OCI-LY3 (cell line): ENCODE data around the gene CCDC152.

Experiments
- H2AFZ ChIP-seq: fragments of 200-600, 300-600 bp; shearing (Covaris generic); 2 replicates; pipeline ENCODE4 v1.6.0; 2014; ENCODE audit warnings: antibody characterized with exemption, low read depth, low read length
- H3K27ac ChIP-seq: fragments of 200-600, 300-600 bp; sonication (generic); 2 replicates; pipeline ENCODE4 v1.5.1; 2014; ENCODE audit warnings: mild to moderate bottlenecking, low read length, moderate library complexity, mixed read lengths
- H3K27me3 ChIP-seq: fragments of 200-600, 300-600 bp; sonication (generic); 2 replicates; pipeline ENCODE4 v1.6.1; 2014; ENCODE audit warnings: low read depth, low read length, mixed read lengths
- H3K36me3 ChIP-seq: fragments of 200-600, 300-600 bp; sonication (generic); replicated peaks from 2 replicates; pipeline ENCODE3; 2014; ENCODE audit warnings: low read depth, low read length, mixed read lengths
- H3K4me1 ChIP-seq: fragments of 300-600, 200-600 bp; sonication (generic); 2 replicates; pipeline ENCODE4 v1.6.1; 2014; ENCODE audit warnings: low read length, mixed read lengths
- H3K4me2 ChIP-seq: fragments of 200-600, 300-600 bp; sonication (generic); 2 replicates; pipeline ENCODE4 v1.6.1; 2014; ENCODE audit warnings: low read length, mixed read lengths
- H3K4me3 ChIP-seq: fragments of 300-600, 200-600 bp; sonication (generic); 2 replicates; pipeline ENCODE4 v1.5.1; 2014; ENCODE audit warnings: antibody characterized with exemption, mild to moderate bottlenecking, low read length, moderate library complexity
- H3K79me2 ChIP-seq: fragments of 300-600, 200-600 bp; shearing (Covaris generic); 2 replicates; pipeline ENCODE4 v1.6.1; 2014; ENCODE audit warnings: mild to moderate bottlenecking, low read length, mixed read lengths
- H3K9ac ChIP-seq: fragments of 300-600, 200-600 bp; shearing (Covaris generic); 2 replicates; pipeline ENCODE4 v1.6.0; 2014; ENCODE audit warnings: mild to moderate bottlenecking, low read length, moderate library complexity
- H3K9me3 ChIP-seq: fragments of 200-600, 300-600 bp; shearing (Covaris generic); 2 replicates; pipeline ENCODE4 v1.6.1; 2014; ENCODE audit warnings: low read length, mixed read lengths; ENCODE audit not compliant: insufficient read depth
- H4K20me1 ChIP-seq: fragments of 200-600, 300-600 bp; sonication (generic); 2 replicates; pipeline ENCODE4 v1.6.1; 2016; ENCODE audit warnings: low read length, mixed read lengths; ENCODE audit not compliant: insufficient read depth
- CTCF ChIP-seq: fragments of 200-600, 300-600 bp; sonication (generic); IDR thresholded peaks from 2 replicates; pipeline ENCODE4 v1.5.1; 2014; ENCODE audit warnings: antibody characterized with exemption, low read length, low read depth
- EZH2phosphoT487 ChIP-seq: fragments of 200-600 bp; shearing (Covaris generic); IDR thresholded peaks from 2 replicates; pipeline ENCODE4 v1.6.1; 2018; ENCODE audit warnings: antibody characterized with exemption, mixed run types, low read depth

Gene CCDC152

GRCh38 chr5:42799668-42800114 is 43.1 kb downstream of the CCDC152 start:
- no peaks in the 10 kb centered on the region for H4K20me1 ChIP-seq
- no peaks in the 10 kb centered on the region for H3K79me2 ChIP-seq
- no peak overlapping the region for H3K27ac ChIP-seq

GRCh38 chr5:42800748-42801330 is 44.2 kb downstream of the CCDC152 start:
- Histone ChIP-seq H4K20me1 (no peaks in the 10 kb centered on the region), H3K79me2 (no peaks in the 10 kb centered on the region), H3K4me1 (no peaks in the 10 kb centered on the region), H3K27ac (no peak overlapping the region), H3K9me3 (no peaks in the 10 kb centered on the region), H3K4me2 (no peak overlapping the region), H3K4me3 (no peak overlapping the region), H3K9ac (no peak overlapping the region), H3K36me3 (no peaks in the 10 kb centered on the region), H2AFZ (no peak overlapping the region), H3K27me3 (no peaks in the 10 kb centered on the region)
- TF ChIP-seq CTCF (no peak), EZH2phosphoT487 (no peak)

More at GRCh38 chr5:42799668-42800114, 43.1 kb downstream of the CCDC152 start:
- TF ChIP-seq CTCF, result no peak
- Histone ChIP-seq H3K4me3 (no peak overlapping the region), H3K4me2 (no peak overlapping the region), H3K36me3 (no peaks in the 10 kb centered on the region), H2AFZ (no peak overlapping the region), H3K4me1 (no peaks in the 10 kb centered on the region), H3K9me3 (no peaks in the 10 kb centered on the region), H3K9ac (no peak overlapping the region), H3K27me3 (no peaks in the 10 kb centered on the region)

GRCh38 chr5:42801516-42802166 is 45.0 kb downstream of the CCDC152 start:
- Histone ChIP-seq H3K9me3 (no peaks in the 10 kb centered on the region), H3K27ac (no peak overlapping the region), H3K4me3 (no peak overlapping the region), H3K27me3 (no peaks in the 10 kb centered on the region), H3K79me2 (no peaks in the 10 kb centered on the region), H3K4me1 (no peaks in the 10 kb centered on the region), H2AFZ (no peak overlapping the region), H3K4me2 (no peak overlapping the region), H3K36me3 (no peaks in the 10 kb centered on the region), H4K20me1 (no peaks in the 10 kb centered on the region), H3K9ac (no peak overlapping the region)
- TF ChIP-seq EZH2phosphoT487 (no peak), CTCF (no peak)

- H3K4me3 ChIP-seq, result no peak overlapping the region
- no peaks in the 10 kb centered on the region for H3K4me1 ChIP-seq
- H3K9ac ChIP-seq, result no peak overlapping the region
- no peak overlapping the region for H3K4me2 ChIP-seq
- no peaks in the 10 kb centered on the region for H3K9me3 ChIP-seq
- no peaks in the 10 kb centered on the region for H3K79me2 ChIP-seq
- no peaks in the 10 kb centered on the region for H3K36me3 ChIP-seq
- no peak overlapping the region for H2AFZ ChIP-seq
- H3K27ac ChIP-seq, result no peak overlapping the region
- no peaks in the 10 kb centered on the region for H4K20me1 ChIP-seq
- TF ChIP-seq CTCF (no peak), EZH2phosphoT487 (no peak)
- no peaks in the 10 kb centered on the region for H3K27me3 ChIP-seq
Measured at GRCh38 chr5:42804717-42805339, 48.2 kb downstream of the CCDC152 start.
